HG03457 (cell line): ENCODE data around the gene FGF14.
A peak's percentile ranks its signal among the peaks of the same experiment; 100 is the strongest.
"Not testable (repeated sequence)": the region's sequence is repeated elsewhere in the genome, so short reads cannot be mapped to it uniquely, and the experiment has no call there.

Source experiments
- ATAC-seq: cut with Tn5 transposase; IDR thresholded peaks from one replicate; pipeline ENCODE4 v1.9.1; 2021; ENCODE audit warnings: moderate number of reproducible peaks; ENCODE audit not compliant: unreplicated experiment

Gene FGF14

DNA sequence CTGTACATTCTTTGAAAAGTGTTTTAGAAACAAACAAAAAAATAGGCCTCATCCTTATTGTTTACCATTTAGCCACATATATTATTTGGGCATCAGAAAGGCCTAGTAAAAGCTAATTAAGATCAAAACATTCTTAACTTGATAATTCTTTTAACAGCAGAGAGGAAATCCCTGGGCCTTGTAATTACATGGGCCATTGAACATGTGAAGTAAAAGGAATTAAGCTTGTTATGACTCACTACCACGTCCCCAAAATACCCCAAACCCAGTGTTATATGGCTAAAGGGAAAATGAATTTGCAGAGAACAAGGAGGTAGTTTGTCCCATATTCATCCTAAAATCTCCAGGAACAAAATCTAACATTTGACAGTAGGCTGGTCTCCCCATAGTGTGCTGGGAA is 509.6 kb downstream of the FGF14 start:
- ATAC-seq = no peak

DNA sequence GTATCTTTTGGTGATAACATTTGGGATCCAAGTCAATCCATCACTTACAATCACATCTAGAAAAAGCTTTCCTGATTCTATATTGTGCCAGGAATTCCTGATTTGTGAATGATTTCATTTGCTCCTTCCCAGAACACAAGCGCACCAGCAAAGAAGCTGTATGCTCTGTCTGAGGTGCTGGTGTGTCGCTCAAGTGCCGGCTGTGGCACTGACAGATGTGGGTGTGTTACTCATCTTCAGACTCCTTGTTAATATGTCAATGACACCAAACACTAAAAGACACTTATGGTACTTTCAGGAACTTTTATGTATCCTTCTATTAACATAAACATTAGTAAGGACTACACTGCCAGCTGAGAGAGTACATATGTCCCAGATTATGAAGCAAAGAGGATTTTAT is 520.3 kb downstream of the FGF14 start:
- ATAC-seq = no peak

DNA sequence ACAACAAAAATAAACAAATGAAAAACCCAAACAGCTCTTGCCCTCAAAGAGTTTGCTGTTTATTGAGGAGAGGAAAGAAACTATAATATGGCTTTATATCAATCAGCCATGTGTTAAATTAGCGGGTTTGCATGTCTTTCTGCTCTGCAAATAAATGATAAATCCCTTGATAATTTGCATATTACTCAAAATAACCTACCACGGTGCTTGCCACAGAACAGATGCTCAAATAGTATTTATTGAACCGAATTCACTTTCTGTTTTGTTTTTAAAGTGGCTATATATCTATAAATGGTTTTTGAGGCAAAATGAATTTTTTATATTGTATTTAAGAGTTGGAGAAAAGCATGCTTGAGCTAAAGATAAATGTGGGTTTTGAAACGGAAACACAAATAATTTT is 521.3 kb downstream of the FGF14 start:
- ATAC-seq = no peak

DNA sequence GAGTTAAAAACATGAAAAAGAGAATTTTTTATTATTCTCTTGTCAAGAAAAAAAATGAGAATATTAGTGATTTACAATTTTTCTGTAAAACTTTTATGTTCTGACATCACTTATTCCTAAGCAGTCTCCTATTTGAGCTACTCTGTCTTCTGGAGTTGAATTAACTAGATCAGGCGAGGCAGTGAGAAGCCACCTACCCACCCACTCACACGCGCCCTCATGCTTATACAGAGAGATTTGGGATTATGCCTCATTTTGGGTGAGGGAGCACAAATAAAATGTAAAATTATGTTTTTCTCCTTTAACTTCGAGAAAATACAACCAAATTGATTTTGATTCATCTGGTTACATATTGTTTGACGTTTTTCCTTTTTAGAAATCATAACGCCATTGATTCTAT is 524.9 kb downstream of the FGF14 start:
- no peak for ATAC-seq

DNA sequence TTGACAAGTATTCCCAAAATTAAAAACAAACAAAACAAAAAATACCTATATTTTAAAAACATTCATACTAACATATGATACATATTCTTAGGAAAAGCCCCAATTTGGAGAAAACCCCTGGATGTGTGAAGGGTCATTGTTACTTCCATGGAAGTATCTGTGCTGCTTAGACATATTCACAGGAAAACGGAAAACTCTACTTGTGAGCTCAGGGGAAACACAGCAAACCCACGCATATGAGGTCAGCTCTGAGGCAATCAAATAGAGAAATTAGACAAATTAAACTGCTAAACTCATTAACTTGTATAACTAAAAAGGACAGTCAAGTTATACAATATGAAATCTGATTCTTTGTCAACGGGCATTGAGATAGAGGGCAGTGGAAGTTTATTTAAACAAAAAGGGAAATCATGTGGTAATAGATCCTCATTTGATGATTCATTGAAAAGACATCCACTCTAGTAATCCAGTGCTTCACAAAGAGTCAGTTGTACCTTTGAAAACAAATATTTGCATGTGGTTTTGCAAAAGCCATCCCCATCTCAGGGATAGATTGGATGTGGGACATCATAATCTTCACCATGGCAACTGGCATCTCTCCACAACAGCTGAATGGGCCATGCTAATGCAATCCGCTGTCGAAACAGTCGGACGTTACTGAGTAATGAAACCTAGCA is 526.0 kb downstream of the FGF14 start:
- no peak for ATAC-seq

DNA sequence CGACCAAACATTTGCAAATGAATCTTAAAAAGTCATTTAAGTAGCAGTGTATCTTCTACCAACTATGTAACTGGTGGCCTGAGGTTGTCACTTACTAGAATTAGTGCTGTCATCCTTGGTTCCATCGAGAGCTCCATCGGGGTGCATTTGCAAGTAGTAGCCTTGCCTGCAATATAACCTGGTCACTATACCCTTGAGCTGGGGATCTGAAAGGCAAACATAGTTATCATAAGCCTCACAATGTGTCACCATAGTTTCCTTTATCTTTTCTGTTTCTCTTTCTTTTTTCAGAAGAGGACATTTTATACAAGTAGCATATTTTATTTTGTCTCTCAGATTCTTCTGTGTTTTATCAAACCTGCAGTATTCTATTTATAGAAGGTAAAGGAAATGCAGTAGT is 526.8 kb downstream of the FGF14 start:
- no peak for ATAC-seq

DNA sequence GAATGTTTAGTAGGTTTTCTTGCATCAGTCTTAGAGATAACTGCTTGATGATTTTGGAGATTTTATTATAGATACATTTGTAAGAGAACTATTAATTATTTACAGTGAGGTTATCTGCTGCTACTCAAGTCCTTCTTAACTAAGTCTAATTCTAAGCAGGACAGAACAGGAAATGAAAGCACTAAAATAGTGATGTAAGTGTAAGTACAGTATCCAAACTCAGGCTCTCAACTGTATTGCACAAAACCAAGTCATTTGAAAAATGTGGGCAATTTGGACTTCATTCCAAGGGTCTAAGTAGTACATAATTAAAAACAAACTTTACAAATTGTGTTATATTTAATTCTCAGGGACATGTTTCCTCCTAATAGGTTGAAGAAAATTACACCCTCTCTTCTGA is 532.3 kb downstream of the FGF14 start:
- peak; percentile 94 for ATAC-seq

DNA sequence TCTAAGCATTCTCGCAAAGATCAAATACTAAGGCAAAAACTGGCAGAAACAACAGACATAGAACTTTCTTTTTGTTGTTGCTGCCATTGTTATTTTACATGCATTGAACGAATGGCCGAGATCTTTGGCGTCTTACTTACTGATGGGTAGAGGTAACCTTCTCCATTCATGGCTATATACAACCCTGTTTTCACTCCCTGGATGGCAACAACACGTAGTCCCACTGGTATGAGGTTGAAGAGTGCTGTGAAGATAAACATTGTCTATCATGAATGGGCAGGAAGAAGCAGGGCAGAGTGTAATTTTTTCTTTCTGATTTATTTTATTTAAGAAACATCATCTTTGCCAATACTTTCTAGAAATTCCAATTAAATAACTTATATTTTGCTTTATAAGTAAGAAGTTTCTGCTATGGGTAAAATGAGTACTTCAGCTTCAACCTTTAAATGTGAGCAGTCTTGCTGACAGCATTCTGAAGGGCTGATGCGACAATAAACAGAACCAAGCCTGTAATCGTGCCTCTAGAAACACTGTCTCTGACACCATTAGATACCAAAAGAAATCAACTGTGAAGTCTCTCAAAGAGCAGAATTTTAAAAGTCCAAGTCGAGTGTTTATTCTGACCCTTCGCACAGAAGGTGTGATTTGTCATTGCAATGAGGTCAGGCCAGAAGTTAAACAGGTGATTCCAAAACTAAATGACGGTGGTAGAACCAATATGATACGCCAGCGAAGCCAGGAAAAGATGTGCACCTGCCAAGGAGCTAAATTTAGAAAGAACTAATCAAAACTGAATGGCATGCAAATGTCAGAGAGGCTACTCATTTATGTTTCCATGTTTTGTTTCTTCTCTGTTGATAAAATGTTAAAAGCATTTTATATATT is 533.0 kb downstream of the FGF14 start:
- ATAC-seq = no peak

DNA sequence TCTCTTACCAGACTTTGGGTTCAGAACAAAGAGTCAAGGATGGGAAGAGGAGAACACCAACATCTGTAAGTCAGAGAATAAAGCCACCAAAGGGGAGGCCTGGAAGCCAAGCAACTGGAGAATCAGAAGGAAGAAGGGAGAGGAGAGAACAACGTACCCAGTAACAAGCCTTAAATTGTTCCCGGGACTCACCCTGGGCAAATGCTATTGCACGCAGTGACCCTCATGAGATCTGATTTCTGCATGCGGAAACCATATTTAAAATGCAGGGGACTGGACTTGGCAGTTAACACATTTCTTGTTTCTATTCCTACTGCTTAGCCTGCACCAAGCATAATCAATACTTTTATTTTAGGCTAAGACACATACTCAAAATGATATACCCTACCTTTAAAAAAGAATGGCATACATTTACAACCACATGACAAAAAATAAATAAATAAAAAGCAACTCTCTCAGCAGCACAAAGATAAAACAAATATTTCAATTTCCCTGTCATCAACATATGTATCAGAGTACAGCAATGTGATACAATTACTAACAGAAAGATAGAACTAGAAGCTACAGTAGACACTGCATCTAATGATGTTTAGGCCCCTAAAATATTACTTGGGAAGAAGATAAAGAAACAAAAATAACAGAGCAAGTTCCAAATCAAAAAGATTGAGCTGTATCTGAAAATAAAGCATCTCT is 534.8 kb downstream of the FGF14 start:
- no peak for ATAC-seq

DNA sequence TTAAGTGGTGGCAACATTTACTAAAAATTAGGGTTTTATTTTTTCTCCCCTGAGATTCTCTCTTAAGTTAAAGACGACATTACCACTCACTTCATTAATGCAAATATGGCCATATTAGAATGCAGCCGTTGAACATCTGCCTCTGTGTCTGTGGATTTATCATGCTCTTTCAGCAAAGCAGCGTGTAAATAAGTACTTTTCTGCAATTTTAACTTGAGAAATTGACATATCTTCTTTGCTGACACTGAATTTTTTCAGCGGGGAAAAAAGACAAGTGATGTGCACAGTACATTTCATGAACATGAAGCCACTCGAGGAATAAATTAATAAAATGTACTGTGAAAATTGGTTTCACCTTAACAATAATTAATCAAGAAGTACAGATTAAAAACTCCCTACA is 543.0 kb downstream of the FGF14 start:
- no peak for ATAC-seq

DNA sequence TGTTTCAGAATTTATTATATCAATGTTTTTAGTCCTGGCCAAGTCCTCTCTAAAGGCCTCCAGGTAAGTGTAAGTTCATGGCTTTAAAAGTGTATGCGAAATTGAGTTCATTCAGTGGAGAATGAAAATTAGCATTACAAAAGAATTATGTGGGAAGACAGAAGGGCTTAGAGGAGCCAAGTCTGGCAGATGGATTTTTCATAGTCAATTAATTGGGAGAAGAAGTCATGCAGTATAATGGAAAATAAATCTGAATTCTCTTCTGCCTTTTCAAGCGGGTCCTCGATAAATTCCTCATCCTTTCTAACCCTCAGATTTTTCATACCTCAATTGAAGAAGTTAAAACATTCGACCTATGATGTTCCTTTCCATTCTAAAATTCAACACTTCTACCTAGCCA is 555.1 kb downstream of the FGF14 start:
- no peak for ATAC-seq

DNA sequence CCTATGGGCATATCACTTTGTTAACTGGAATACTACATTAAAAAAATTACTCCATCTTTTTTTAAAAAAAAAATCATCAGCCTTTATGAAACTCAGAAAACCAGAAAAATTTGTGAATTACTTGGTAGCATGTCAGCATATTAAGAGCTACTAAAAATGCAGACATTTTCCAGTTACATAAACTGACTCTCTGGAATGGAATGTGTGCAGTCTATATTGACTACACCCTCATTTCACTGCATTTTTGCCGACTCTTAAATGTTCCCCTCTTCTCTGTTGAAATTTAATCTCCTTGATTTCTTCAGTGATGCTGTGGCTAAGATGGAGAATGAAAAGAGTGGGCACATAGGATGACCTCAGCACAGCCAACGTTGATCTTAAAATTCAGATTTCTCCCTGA is 555.6 kb downstream of the FGF14 start:
- ATAC-seq = no peak

DNA sequence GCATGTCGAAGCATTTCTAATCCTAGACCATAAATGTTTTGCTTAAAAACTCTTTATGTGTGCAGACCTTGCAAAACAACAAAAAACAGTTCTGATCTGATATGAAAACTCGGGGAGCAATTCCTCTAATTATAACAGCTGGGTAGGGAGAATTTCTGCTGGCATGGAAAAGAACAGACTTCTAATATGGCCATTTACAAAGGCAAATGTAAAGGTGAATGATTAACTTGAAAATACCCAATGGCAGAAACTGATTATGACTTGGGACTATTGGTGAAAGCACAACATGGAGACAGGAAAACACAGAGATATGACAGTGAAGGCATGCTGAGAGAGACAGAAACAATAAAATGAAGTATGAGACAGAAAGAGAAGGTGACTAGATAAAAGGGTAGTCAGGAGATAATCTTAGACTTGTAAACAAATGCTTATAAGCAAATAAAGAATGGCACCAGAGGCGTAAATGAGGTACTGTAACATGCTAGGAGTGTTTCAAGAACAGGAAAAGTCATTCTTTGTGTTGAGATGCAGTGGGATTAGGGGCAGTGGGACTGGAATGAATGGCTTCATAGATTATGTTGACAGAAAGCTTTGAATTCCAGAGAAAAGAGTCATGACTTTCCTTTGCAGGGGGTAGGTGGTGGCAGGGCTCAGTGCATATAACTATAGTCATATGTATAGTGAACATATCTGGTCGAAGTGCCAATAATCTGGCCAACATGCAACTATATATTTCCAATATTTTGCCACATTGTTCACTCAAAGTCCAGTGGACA is 556.4 kb downstream of the FGF14 start:
- no peak for ATAC-seq

DNA sequence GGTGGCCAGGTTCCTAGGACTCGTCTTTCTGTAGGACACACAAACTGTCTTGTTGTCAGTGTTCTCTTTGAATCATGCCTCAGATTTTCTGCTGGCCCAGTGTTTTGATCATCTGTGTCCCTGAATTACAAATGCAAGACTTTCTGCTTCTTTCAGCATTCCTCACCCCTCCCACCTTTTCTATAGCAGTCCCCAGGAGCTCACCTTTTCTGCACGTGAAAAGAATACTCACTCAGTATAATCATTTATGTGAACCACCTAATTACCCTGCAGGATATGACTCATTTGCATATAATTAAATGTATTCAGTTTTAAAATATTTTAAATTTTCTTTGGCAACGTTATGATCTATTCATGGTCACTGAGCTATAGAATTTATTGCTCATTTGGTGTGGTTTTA is 560.1 kb downstream of the FGF14 start:
- ATAC-seq = no peak

DNA sequence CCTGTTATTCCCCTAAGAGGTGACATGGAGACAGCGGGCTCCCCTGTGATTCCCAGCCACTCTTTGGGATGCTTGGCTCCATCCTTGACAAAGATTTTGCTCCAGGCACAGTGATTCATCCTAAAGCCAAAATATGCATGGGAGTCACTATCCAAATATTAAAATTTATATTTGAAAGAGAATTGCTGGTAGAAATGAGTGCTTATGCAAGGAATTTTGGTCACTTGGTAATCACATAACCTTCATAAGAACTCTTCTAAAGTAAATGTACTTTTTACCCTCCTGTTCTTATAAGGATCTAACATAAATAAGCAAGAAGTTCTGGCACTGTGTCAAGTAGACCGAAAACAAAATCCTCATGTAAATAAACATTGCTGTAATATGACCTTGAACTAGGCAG is 563.5 kb downstream of the FGF14 start:
- ATAC-seq = no peak

DNA sequence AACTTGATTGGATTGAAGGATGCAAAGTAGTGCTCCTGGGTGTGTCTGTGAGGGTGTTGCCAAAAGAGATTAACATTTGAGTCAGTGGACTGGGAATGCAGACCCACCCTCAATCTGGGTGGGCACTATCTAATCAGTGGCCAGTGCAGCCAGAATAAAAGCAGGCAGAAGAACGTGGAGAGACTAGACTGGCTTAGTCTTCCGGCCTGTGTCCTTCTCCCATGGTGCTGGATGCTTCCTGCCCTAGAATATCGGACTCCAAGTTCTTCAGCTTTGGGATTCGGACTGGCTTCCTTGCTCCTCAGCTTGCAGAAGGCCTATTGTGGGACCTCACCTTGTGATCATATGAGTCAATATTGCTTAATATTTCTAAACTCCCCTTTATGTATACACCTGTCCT is 564.1 kb downstream of the FGF14 start:
- ATAC-seq = not testable (repeated sequence)

DNA sequence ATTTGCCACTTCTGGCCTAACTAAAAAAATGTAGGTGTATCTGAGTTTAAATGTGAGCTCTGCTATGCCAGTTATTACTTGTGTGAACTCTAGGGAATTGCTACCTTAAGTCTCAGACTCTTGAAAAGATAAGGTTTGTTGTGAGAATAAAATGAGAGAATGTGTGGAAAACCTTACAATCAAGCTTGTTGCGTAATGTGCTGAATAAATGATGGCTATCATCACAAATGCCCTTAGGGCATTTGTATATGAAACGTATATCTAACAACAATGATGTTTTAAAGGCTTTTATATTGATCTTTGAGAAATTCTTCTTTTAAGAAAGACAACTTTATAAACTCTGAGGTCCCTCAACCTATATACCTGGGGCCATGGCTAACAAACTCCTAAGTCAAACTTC is 564.6 kb downstream of the FGF14 start:
- no peak for ATAC-seq

DNA sequence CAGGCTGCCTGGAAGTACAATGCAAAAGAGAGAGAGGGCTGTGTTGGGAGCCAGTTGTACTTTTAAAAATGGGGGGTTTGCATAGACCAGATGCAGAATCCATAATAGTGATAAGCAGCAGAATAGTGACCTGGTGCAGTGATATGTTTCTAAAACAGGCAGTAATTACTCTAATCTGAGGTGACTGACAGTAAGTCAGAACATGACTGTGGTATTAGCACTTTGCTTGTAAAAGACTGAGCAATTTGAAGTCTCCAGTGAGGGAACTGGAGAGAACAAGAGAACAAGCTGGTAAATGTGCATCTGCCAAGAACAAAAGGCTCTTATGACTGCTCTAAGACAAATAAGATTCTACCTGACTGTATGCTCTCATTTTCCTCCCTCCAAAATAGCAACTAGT is 565.9 kb downstream of the FGF14 start:
- ATAC-seq = no peak

DNA sequence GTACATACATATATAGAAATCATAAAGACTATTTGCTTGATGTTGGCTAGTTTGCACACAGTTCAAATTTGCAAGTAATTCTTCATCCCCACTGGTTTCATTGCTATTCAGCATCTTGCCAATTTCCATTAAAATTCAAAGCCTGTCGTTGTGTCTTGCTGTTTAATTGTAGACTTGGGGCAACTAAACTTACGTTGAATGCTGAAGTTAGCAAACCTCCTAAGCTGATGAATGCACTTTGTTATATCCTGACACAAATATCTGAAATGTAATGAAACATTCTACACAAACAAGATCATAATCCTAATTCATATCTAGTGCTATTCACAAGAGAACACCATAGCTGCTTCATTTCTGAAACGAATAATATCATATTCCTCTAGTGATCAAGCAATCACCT is 568.2 kb downstream of the FGF14 start:
- no peak for ATAC-seq

DNA sequence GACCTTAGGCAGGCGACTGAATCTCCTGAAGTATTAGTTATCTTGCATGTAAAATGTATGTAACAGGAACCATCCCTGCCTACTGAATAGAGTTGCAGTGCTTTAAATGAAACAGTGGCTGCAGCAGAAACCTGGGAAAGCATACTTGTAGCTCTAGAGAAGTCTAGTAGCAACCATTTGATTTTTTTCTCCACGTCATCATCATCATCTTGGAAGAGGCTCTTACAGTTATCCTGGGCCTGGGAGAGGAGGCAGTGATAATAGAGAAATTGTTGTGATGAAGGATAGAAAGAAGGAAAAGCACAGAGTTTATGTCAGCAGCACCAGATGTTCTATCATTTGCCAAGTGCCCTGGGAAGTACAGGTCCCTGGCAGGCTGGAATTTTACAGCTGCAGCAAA is 571.8 kb downstream of the FGF14 start:
- ATAC-seq = no peak

DNA sequence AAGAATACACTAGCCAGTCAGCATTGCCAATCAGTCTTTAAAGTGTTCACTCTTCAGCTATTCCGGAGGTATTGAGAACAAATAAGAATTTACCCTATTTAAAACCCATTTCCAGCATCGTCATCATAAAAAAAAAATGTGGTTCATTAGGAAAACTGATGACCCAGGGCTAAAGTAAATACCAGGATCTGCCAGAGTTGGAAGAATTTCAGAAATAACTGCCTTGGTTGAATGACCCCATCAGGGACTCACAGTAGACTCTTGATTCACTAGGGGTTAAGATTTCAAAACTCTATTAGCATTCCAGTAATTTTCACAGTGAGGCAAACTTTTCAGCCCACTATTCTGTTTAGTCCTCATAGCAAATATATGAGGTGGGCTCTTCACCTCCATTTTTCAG is 572.4 kb downstream of the FGF14 start:
- ATAC-seq = no peak
